Gastroesophageal sphincter (tissue), 3 donors: ENCODE data around the gene DUOXA1.

ENCODE experiments used
- CTCF ChIP-seq, 4 experiments: fragments of 200-600 bp in 2 of 4; fragments of 450-650 bp in 2 of 4; sonication (generic) in 1 of 4; IDR thresholded peaks; one replicate each; pipeline ENCODE4 v1.5.1; 2017 to 2019; ENCODE audit warnings: antibody characterized with exemption in 4 of 4, mild to moderate bottlenecking in 2 of 4, moderate library complexity in 2 of 4
- POLR2A ChIP-seq, 2 donors: fragments of 450-650 bp; IDR thresholded peaks; one replicate each; pipeline ENCODE4 v1.6.1; 2017; ENCODE audit warnings: antibody characterized with exemption in 2 of 2, mild to moderate bottlenecking in 2 of 2, moderate library complexity in 1 of 2

GRCh38 chr15:45110256-45110820 is 19.3 kb downstream of the DUOXA1 start:
- no peak for TF ChIP-seq CTCF (IDR thresholded peaks at IDR 0.05)
- no peak for TF ChIP-seq POLR2A (IDR thresholded peaks at IDR 0.05)
